Thoracic aorta (tissue), 2 donors: Measurements from ENCODE around the gene CUL4A. TPM values are rescaled to one million over a fixed set of nuclear protein-coding genes. Genes with fewer than 3 reads are reported as not detected.

Experiments used
- ATAC-seq: fragments of 150-250 bp; one replicate; pipeline ENCODE4 v1.8.0; 2017; ENCODE audit warnings: low read depth; ENCODE audit not compliant: insufficient number of reproducible peaks, low FRiP score
- DNase-seq: peaks from one replicate; pipeline ENCODE4 v3.0.0-alpha.2; 2020; ENCODE audit warnings: low spot score
- H3K27ac ChIP-seq, 2 donors: fragments of 200-600 bp; sonication (generic); 1 replicate in 1 of 2; 2 replicates in 1 of 2; pipeline ENCODE4 v1.5.1; 2016; ENCODE audit warnings: mild to moderate bottlenecking in 2 of 2, moderate library complexity in 2 of 2
- H3K27me3 ChIP-seq: fragments of 200-600 bp; sonication (generic); replicated peaks from 2 replicates; pipeline ENCODE4 v1.6.0; 2016; ENCODE audit warnings: mild to moderate bottlenecking; ENCODE audit not compliant: insufficient read depth
- H3K36me3 ChIP-seq: fragments of 200-600 bp; sonication (generic); one replicate; pipeline ENCODE4 v1.5.1; 2016
- H3K4me1 ChIP-seq, 2 donors: fragments of 200-600 bp; sonication (generic); 1 replicate in 1 of 2; 2 replicates in 1 of 2; pipeline versions ENCODE4 v1.5.1 to v1.6.0; 2016; ENCODE audit warnings: low read depth in 2 of 2, mild to moderate bottlenecking in 1 of 2; ENCODE audit not compliant: control insufficient read depth in 1 of 2
- H3K4me3 ChIP-seq: fragments of 200-600 bp; sonication (generic); 2 replicates; pipeline ENCODE4 v1.5.1; 2016; ENCODE audit warnings: mild to moderate bottlenecking
- H3K9me3 ChIP-seq: fragments of 200-600 bp; sonication (generic); 2 replicates; pipeline ENCODE4 v1.5.1; 2016
- total RNA-seq, 2 donors: library from RNA; depleted of rRNA; stranded (reverse); fragments of >200 nt; gene quantifications; one replicate each; pipeline versions ENCODE4 v1.1.0 to v1.2.3, GENCODE V29; 2016
- TF ChIP-seq, protein P1 (sequence below): fragments of 200-600 bp; sonication (generic); IDR thresholded peaks from one replicate; pipeline ENCODE4 v1.5.1; 2019; ENCODE audit warnings: antibody characterized with exemption

The CUL4A gene
- total RNA-seq, 2 donors from 2014 or later: 112 to 156 TPM

GRCh38 chr13:113192902-113193301 lies 16.5 kb upstream of the CUL4A start:
- ATAC-seq: no peak
- peaks cover 16% of the 10 kb centered on the region for H3K36me3 ChIP-seq

GRCh38 chr13:113195360-113195759 lies 14.1 kb upstream of the CUL4A start:
- TF ChIP-seq, protein P1, sequence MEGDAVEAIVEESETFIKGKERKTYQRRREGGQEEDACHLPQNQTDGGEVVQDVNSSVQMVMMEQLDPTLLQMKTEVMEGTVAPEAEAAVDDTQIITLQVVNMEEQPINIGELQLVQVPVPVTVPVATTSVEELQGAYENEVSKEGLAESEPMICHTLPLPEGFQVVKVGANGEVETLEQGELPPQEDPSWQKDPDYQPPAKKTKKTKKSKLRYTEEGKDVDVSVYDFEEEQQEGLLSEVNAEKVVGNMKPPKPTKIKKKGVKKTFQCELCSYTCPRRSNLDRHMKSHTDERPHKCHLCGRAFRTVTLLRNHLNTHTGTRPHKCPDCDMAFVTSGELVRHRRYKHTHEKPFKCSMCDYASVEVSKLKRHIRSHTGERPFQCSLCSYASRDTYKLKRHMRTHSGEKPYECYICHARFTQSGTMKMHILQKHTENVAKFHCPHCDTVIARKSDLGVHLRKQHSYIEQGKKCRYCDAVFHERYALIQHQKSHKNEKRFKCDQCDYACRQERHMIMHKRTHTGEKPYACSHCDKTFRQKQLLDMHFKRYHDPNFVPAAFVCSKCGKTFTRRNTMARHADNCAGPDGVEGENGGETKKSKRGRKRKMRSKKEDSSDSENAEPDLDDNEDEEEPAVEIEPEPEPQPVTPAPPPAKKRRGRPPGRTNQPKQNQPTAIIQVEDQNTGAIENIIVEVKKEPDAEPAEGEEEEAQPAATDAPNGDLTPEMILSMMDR: no peak
- DNase-seq (no peak), ATAC-seq (no peak)
- H3K4me1 ChIP-seq: no peaks in the 10 kb centered on the region
- H3K36me3 ChIP-seq: peaks cover 36% of the 10 kb centered on the region
- H3K4me3 ChIP-seq: no peak overlapping the region
- H3K27me3 ChIP-seq: no peaks in the 10 kb centered on the region
- H3K27ac ChIP-seq: no peak overlapping the region
- no peaks in the 10 kb centered on the region for H3K9me3 ChIP-seq

More at GRCh38 chr13:113192902-113193301, 16.5 kb upstream of the CUL4A start:
- Histone ChIP-seq H3K27ac (no peak overlapping the region), H3K4me1 (no peaks in the 10 kb centered on the region), H3K27me3 (no peaks in the 10 kb centered on the region), H3K9me3 (no peaks in the 10 kb centered on the region), H3K4me3 (no peak overlapping the region)
- no peak for DNase-seq
- TF ChIP-seq, protein P1: no peak

DNA sequence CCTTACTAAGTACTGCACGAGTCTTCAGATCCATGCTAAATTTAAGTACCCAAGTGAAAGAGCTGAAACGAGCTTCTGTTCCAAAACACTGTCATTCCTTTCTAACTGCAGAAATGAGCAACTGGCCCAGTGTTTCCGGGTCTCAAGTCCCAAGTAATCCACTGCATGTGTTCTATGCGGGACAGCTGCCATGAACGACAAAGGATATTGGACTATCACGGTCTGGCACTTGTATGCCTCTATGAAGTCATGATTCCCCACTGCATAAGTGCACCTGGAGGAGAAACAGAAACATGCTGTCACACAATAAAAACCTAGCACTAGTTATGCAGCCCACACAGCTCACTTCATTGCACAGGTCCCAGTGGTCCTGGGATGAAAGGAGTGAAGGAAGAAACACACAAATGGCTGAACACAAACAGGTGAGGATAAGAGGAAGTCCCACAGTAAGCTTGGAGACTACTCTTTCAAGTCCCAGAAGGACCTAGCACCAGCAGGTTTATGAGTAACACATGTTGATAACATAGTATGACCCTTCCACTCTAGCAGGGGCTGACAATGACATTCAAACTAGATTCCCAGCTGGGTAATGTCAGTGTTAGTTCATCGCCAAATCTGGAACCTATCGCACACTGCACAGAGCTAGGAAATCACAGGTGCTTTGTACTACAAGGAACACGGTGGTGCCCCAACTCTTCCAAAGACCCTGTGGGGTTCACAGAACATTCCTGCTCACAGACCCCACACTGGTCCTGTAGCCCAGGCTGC lies 12.3 kb upstream of the CUL4A start:
- ATAC-seq: no peak
- Histone ChIP-seq H3K27me3 (no peaks in the 10 kb centered on the region), H3K36me3 (peaks cover 34% of the 10 kb centered on the region)

GRCh38 chr13:113201815-113202214 lies 7.6 kb upstream of the CUL4A start:
- Histone ChIP-seq H3K27me3 (no peaks in the 10 kb centered on the region), H3K36me3 (peaks cover 25% of the 10 kb centered on the region)

More for the DNA sequence above, 12.3 kb upstream of the CUL4A start:
- Histone ChIP-seq H3K27ac (no peak overlapping the region), H3K4me1 (no peaks in the 10 kb centered on the region), H3K9me3 (no peaks in the 10 kb centered on the region), H3K4me3 (no peak overlapping the region)
- TF ChIP-seq, protein P1: no peak
- DNase-seq: no peak

DNA sequence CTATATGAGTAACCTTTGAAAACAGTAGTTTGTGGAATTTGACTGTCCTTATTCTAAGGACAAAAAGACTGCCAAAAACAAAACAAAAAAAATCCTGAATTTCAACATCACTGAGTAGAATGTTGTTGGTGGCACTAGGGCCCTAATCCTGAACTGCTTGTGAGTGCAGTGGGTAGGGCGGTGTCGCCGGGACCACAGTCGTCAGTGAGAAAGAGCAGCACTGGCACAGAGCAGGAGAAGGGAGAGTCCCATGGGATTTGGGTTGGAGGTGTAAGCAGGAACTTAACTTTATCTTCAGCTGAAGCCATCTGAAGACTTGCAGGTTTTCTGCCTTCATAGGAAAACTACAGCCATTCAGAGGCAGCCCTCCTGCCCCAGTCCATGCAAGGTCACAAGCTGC lies 6.5 kb upstream of the CUL4A start:
- DNase-seq: no peak
- Histone ChIP-seq H3K27me3 (no peaks in the 10 kb centered on the region), H3K4me3 (no peak overlapping the region), H3K4me1 (peaks cover 12 to 51% of the 10 kb centered on the region in 2 donors), H3K27ac (no peak overlapping the region), H3K9me3 (no peaks in the 10 kb centered on the region), H3K36me3 (peaks cover 23% of the 10 kb centered on the region)
- TF ChIP-seq, protein P1: no peak
- ATAC-seq: no peak

More at GRCh38 chr13:113201815-113202214, 7.6 kb upstream of the CUL4A start:
- TF ChIP-seq, protein P1: no peak
- Histone ChIP-seq H3K4me3 (no peak overlapping the region), H3K9me3 (no peaks in the 10 kb centered on the region), H3K27ac (no peak overlapping the region), H3K4me1 (peaks cover 5 to 40% of the 10 kb centered on the region in 2 donors)
- no peak for DNase-seq
- ATAC-seq: no peak
